ENCODE data around the gene HBS1L.

- TF ChIP-seq SPI1 (IDR thresholded peaks at IDR 0.05; ENCODE audit: borderline replicate concordance, low read depth): no peak
- TF ChIP-seq, protein P1, sequence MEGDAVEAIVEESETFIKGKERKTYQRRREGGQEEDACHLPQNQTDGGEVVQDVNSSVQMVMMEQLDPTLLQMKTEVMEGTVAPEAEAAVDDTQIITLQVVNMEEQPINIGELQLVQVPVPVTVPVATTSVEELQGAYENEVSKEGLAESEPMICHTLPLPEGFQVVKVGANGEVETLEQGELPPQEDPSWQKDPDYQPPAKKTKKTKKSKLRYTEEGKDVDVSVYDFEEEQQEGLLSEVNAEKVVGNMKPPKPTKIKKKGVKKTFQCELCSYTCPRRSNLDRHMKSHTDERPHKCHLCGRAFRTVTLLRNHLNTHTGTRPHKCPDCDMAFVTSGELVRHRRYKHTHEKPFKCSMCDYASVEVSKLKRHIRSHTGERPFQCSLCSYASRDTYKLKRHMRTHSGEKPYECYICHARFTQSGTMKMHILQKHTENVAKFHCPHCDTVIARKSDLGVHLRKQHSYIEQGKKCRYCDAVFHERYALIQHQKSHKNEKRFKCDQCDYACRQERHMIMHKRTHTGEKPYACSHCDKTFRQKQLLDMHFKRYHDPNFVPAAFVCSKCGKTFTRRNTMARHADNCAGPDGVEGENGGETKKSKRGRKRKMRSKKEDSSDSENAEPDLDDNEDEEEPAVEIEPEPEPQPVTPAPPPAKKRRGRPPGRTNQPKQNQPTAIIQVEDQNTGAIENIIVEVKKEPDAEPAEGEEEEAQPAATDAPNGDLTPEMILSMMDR (IDR thresholded peaks at IDR 0.05; ENCODE audit: insufficient read depth, low read length): no peak
Observed at GRCh38 chr6:135067911-135068310, 13.3 kb upstream of the HBS1L start.

Data from HL-60 (cell line).